B cell (primary cell): ENCODE data around the gene FAXDC2. TPM values are rescaled to one million over a fixed set of nuclear protein-coding genes. Genes with fewer than 3 reads are reported as not detected.

Experiments
- ATAC-seq: fragments of 200-7000 bp; cut with Tn5 transposase; one replicate; pipeline ENCODE4 v1.10.0; 2021; ENCODE audit warnings: low read depth, mild to moderate bottlenecking, moderate number of reproducible peaks, moderate library complexity
- CTCF ChIA-PET: fragments of 350-600 bp; sonication (Branson Sonifier 250); formaldehyde crosslinking; loops from one replicate; lab custom pipeline; 2021; ENCODE audit warnings: antibody characterized with exemption, inconsistent platforms; lab: Charles Lee
- POLR2A ChIA-PET: fragments of 350-600 bp; sonication (Branson Sonifier 250); formaldehyde crosslinking; loops from one replicate; lab custom pipeline; 2021; ENCODE audit warnings: antibody characterized with exemption; lab: Charles Lee
- DNase-seq: peaks from one replicate; pipeline ENCODE4 v3.0.0; 2013
- H2AFZ ChIP-seq: 2 replicates; pipeline ENCODE4 v1.6.1; 2012; ENCODE audit warnings: mild to moderate bottlenecking, low read depth, low read length; ENCODE audit not compliant: insufficient read depth, poor library complexity, severe bottlenecking
- H3K27ac ChIP-seq, 2 donors: 1 replicate in 1 of 2; 2 replicates in 1 of 2; pipeline ENCODE4 v1.5.1; 2012 to 2013; ENCODE audit warnings: low read length in 2 of 2, mild to moderate bottlenecking in 2 of 2, moderate library complexity in 1 of 2
- H3K27me3 ChIP-seq, 4 experiments: fragments of 200-600 bp in 1 of 4; sonication (generic) in 1 of 4; replicated peaks in 1 of 4; 1 replicate in 2 of 4; 2 replicates in 2 of 4; pipeline versions ENCODE4 v1.6.1 to v1.7.0; 2013 to 2016; ENCODE audit warnings: low read length in 3 of 4, mild to moderate bottlenecking in 2 of 4, mixed read lengths in 1 of 4, moderate library complexity in 1 of 4; ENCODE audit not compliant: insufficient read depth in 4 of 4, control insufficient read depth in 3 of 4; ENCODE audit errors: control extremely low read depth in 1 of 4
- H3K36me3 ChIP-seq, 2 experiments: replicated peaks in 1 of 2; 1 replicate in 1 of 2; 2 replicates in 1 of 2; pipeline versions ENCODE4 v1.6.1 to v1.7.1; 2013; ENCODE audit warnings: low read length in 1 of 2; ENCODE audit not compliant: insufficient read depth in 2 of 2, control insufficient read depth in 1 of 2; ENCODE audit errors: control extremely low read depth in 1 of 2, extremely low read depth in 1 of 2
- H3K4me1 ChIP-seq, 2 donors: fragments of 200-600 bp in 1 of 2; sonication (generic) in 1 of 2; 1 replicate in 1 of 2; 2 replicates in 1 of 2; pipeline versions ENCODE4 v1.5.1 to v1.6.1; 2013 to 2017; ENCODE audit warnings: low read length in 2 of 2; ENCODE audit not compliant: control insufficient read depth in 2 of 2, insufficient read depth in 2 of 2
- H3K4me2 ChIP-seq: replicated peaks from 2 replicates; pipeline ENCODE3; 2012; ENCODE audit warnings: mild to moderate bottlenecking, low read depth, low read length; ENCODE audit not compliant: poor library complexity, severe bottlenecking
- H3K4me3 ChIP-seq, 5 experiments: fragments of 200-600 bp in 1 of 5; sonication (generic) in 1 of 5; 1 replicate in 3 of 5; 2 replicates in 2 of 5; pipeline versions ENCODE4 v1.5.1 to v1.7.0; 2011 to 2016; ENCODE audit warnings: low read length in 4 of 5, mild to moderate bottlenecking in 4 of 5, low read depth in 2 of 5, control low read depth in 1 of 5, moderate library complexity in 1 of 5; ENCODE audit not compliant: insufficient read depth in 1 of 5; ENCODE audit errors: control extremely low read depth in 1 of 5, extremely low read depth in 1 of 5
- H3K79me2 ChIP-seq: fragments of 200-600 bp; sonication (generic); one replicate; pipeline ENCODE4 v1.6.0; 2016; ENCODE audit warnings: low read length; ENCODE audit not compliant: control insufficient read depth, insufficient read depth
- H3K9ac ChIP-seq: fragments of 200-600 bp; sonication (generic); 2 replicates; pipeline ENCODE4 v1.6.1; 2017; ENCODE audit warnings: mild to moderate bottlenecking, low read length, moderate library complexity
- H3K9me3 ChIP-seq, 3 donors: one replicate each; pipeline versions ENCODE4 v1.6.1 to v1.7.1; 2013; ENCODE audit warnings: low read length in 2 of 3; ENCODE audit not compliant: control insufficient read depth in 2 of 3, insufficient read depth in 1 of 3; ENCODE audit errors: control extremely low read depth in 1 of 3
- H4K20me1 ChIP-seq: 2 replicates; pipeline ENCODE4 v1.6.0; 2012; ENCODE audit warnings: mild to moderate bottlenecking, low read length; ENCODE audit not compliant: insufficient read depth, control insufficient read depth, poor library complexity, severe bottlenecking
- H3K27ac Mint-ChIP-seq: one replicate; pipeline ENCODE4 v1.8.0; 2021; ENCODE audit warnings: mixed read lengths
- H3K27me3 Mint-ChIP-seq: one replicate; pipeline ENCODE4 v1.8.0; 2021; ENCODE audit warnings: mixed read lengths
- H3K4me1 Mint-ChIP-seq: one replicate; pipeline ENCODE4 v1.8.0; 2021; ENCODE audit warnings: mixed read lengths
- H3K4me3 Mint-ChIP-seq: one replicate; pipeline ENCODE4 v1.8.0; 2021; ENCODE audit warnings: mixed read lengths
- H3K9me3 Mint-ChIP-seq: one replicate; pipeline ENCODE4 v1.8.0; 2022; ENCODE audit warnings: mixed read lengths; ENCODE audit not compliant: insufficient read depth
- EZH2 ChIP-seq: IDR thresholded peaks from 2 replicates; pipeline ENCODE4 v1.6.1; 2012; ENCODE audit warnings: borderline replicate concordance, low read depth, mild to moderate bottlenecking, moderate library complexity, low read length; ENCODE audit not compliant: insufficient read depth, poor library complexity, severe bottlenecking
- WGBS: methylation state at CpG from one replicate; pipeline ENCODE4 v1.1.5; 2013; ENCODE audit warnings: missing lambda C conversion rate; ENCODE audit not compliant: insufficient coverage; 5-methylcytosine and 5-hydroxymethylcytosine counted together
- intact Hi-C: fragments of 100-400 bp; cut with micrococcal nuclease; formaldehyde crosslinking; loops from one replicate; pipeline ENCODE4 v1.10.0; 2022
- polyA plus RNA-seq: library from polyadenylated mRNA; depleted of rRNA; stranded (reverse); fragments of >200 nt; gene quantifications from 2 replicates; pipeline ENCODE4 v1.2.3, GENCODE V29; 2012
- total RNA-seq, 2 donors: library from RNA; stranded (reverse); fragments of 120-200 nt in 1 of 2; gene quantifications; 1 replicate in 1 of 2; 2 replicates in 1 of 2; pipeline versions ENCODE4 v1.2.3 to v1.2.4, GENCODE V29; 2013 to 2022
- TF ChIP-seq, protein P1 (sequence below): fragments of 200-600 bp; IDR thresholded peaks from one replicate; pipeline ENCODE4 v1.8.0; 2022; ENCODE audit warnings: antibody characterized with exemption, mild to moderate bottlenecking

Gene FAXDC2
- total and polyA plus RNA-seq, 2 donors (not counting 1 experiment from before 2014, with no cell fraction given), result 0.07 TPM; not detected in 1

DNA sequence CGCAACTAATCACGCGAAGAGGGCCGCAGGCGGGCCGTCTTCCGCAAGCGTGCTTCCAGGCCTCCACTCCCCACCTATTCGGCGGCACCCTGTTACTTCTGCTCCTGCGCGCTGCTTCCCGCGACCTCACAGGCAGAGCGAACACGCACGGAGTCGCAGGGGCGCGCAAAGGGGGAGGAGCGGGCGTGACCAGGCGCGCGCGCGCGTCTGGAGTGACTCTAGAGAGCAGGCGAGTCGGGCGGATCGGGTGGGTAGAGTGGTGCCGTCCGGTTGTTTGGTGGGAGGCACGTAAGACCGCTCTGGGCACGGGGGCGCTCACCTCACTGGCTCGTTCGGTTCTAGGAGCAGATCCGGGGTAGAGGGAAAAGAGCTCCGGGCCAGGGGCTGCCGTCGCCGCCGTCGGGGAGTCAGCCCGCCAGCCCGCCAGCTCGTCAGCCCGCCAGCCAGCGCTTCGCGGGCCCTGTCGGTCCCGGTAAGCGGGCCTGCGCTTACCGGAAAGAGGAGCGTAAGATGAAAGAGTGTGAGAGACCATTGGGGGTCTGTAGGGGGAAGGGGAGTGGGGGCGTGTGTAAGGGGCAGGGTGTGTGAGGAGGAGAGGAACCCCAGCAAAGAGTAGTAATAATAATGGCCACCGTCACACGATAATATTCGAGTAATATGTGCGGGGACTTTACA, 8.0 kb upstream of the FAXDC2 start, which contains the start of gene CNOT8:
Gene CNOT8, plus strand, starts transcription at position 331 of the 675 bp plus-strand sequence. CDS start 4,652 bp downstream, outside the sequence.
- Histone ChIP-seq H3K36me3 (peaks cover 0 to 4% of the 10 kb centered on the region in 2 experiments), H3K79me2 (peaks cover 53% of the 10 kb centered on the region), H3K4me1 (peaks cover 41 to 44% of the 10 kb centered on the region in 2 donors), H4K20me1 (peaks cover 23% of the 10 kb centered on the region), H3K27ac (peak within 1 kb of the TSS; percentile 98 to 99), H3K9me3 (no peaks in the 10 kb centered on the region), H3K9ac (peak within 1 kb of the TSS; percentile 93), H2AFZ (peak within 1 kb of the TSS; percentile 89), H3K4me3 (peak within 1 kb of the TSS; percentile 79 to 100 (median 85)), H3K4me2 (peak within 1 kb of the TSS; percentile 85), H3K27me3 (no peaks in the 10 kb centered on the region)
- DNase-seq (peak; percentile 99), ATAC-seq (peak; percentile 76)
- H3K4me3 Mint-ChIP-seq, result peak within 1 kb of the TSS; percentile 95
- ChIA-PET CTCF (no interaction called here), POLR2A (interaction anchor here (0.7 to 1.0 kb wide), 3 partner anchors 79 to 820 kb away, joined by 3 read pairs; partner anchors contain the start of genes FAM114A2, GEMIN5 and MFAP3)
- intact Hi-C loops, result loop anchor here (1.0 to 2.0 kb wide), 4 partner anchors 80 to 413 kb away; partner anchors contain the start of genes GEMIN5 and SAP30L
- peaks cover 46% of the 10 kb centered on the region for H3K4me1 Mint-ChIP-seq
- H3K27ac Mint-ChIP-seq, result peak within 1 kb of the TSS; percentile 98
- no peaks in the 10 kb centered on the region for H3K9me3 Mint-ChIP-seq
- TF ChIP-seq, protein P1, sequence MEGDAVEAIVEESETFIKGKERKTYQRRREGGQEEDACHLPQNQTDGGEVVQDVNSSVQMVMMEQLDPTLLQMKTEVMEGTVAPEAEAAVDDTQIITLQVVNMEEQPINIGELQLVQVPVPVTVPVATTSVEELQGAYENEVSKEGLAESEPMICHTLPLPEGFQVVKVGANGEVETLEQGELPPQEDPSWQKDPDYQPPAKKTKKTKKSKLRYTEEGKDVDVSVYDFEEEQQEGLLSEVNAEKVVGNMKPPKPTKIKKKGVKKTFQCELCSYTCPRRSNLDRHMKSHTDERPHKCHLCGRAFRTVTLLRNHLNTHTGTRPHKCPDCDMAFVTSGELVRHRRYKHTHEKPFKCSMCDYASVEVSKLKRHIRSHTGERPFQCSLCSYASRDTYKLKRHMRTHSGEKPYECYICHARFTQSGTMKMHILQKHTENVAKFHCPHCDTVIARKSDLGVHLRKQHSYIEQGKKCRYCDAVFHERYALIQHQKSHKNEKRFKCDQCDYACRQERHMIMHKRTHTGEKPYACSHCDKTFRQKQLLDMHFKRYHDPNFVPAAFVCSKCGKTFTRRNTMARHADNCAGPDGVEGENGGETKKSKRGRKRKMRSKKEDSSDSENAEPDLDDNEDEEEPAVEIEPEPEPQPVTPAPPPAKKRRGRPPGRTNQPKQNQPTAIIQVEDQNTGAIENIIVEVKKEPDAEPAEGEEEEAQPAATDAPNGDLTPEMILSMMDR, result no peak
- no peak for TF ChIP-seq EZH2
- WGBS, result under 1% methylated on average over 60 of the region's 65 CpGs
- H3K27me3 Mint-ChIP-seq, result no peaks in the 10 kb centered on the region
